Memory B cell (primary cell): Measurements from ENCODE around the gene TUBB8.

ENCODE experiments used
- ATAC-seq: fragments of 150-1000 bp; cut with Tn5 transposase; 2 replicates; pipeline ENCODE4 v1.10.0; 2021; ENCODE audit warnings: low read depth, mild to moderate bottlenecking, moderate library complexity
- DNase-seq, 2 donors: peaks; one replicate each; pipeline ENCODE4 v3.0.0; 2022; ENCODE audit warnings: low spot score in 2 of 2
- H3K27ac Mint-ChIP-seq: one replicate; pipeline ENCODE4 v1.8.0; 2022; ENCODE audit warnings: mild to moderate bottlenecking, moderate library complexity, mixed read lengths
- H3K27me3 Mint-ChIP-seq: one replicate; pipeline ENCODE4 v1.8.0; 2022; ENCODE audit warnings: mixed read lengths
- H3K36me3 Mint-ChIP-seq: one replicate; pipeline ENCODE4 v1.8.0; 2022; ENCODE audit warnings: mild to moderate bottlenecking, mixed read lengths
- H3K4me1 Mint-ChIP-seq: one replicate; pipeline ENCODE4 v1.8.0; 2022; ENCODE audit warnings: mixed read lengths
- H3K4me3 Mint-ChIP-seq: one replicate; pipeline ENCODE4 v1.8.0; 2022; ENCODE audit warnings: mild to moderate bottlenecking, moderate library complexity, mixed read lengths
- H3K9me3 Mint-ChIP-seq: one replicate; pipeline ENCODE4 v1.8.0; 2022; ENCODE audit warnings: mixed read lengths

Gene TUBB8

GRCh38 chr10:48996-49395, at the start of gene TUBB8:
TUBB8 (minus strand) TSS chr10:49296; CDS start chr10:49238, 58 bp downstream.
- Mint-ChIP-seq H3K4me3 (no peak within 1 kb of the TSS), H3K9me3 (no peaks in the 10 kb centered on the region), H3K27ac (no peak within 1 kb of the TSS), H3K27me3 (peaks cover 2% of the 10 kb centered on the region), H3K36me3 (no peaks in the 10 kb centered on the region), H3K4me1 (no peaks in the 10 kb centered on the region)
- DNase-seq (no peak), ATAC-seq (no peak)

- Mint-ChIP-seq H3K4me1 (no peaks in the 10 kb centered on the region), H3K27ac (no peak overlapping the region), H3K4me3 (no peak overlapping the region), H3K27me3 (peaks cover 3% of the 10 kb centered on the region), H3K36me3 (peaks cover 4% of the 10 kb centered on the region), H3K9me3 (peaks cover 16% of the 10 kb centered on the region)
- DNase-seq, result no peak
- ATAC-seq, result no peak
These were observed 47.4 kb upstream of the TUBB8 start for GRCh38 chr10:96466-96865.

GRCh38 chr10:95356-96115, 46.4 kb upstream of the TUBB8 start:
- H3K27me3 Mint-ChIP-seq, result peaks cover 2% of the 10 kb centered on the region
- H3K4me3 Mint-ChIP-seq, result no peak overlapping the region
- ATAC-seq (no peak), DNase-seq (no peak)
- H3K27ac Mint-ChIP-seq, result no peak overlapping the region
- H3K4me1 Mint-ChIP-seq, result no peaks in the 10 kb centered on the region
- H3K36me3 Mint-ChIP-seq, result peaks cover 4% of the 10 kb centered on the region
- peaks cover 16% of the 10 kb centered on the region for H3K9me3 Mint-ChIP-seq

- Mint-ChIP-seq H3K4me3 (no peak overlapping the region), H3K9me3 (peaks cover 16% of the 10 kb centered on the region), H3K27me3 (peaks cover 4% of the 10 kb centered on the region), H3K36me3 (peaks cover 4% of the 10 kb centered on the region), H3K4me1 (no peaks in the 10 kb centered on the region), H3K27ac (no peak overlapping the region)
- no peak for ATAC-seq
- DNase-seq, result no peak
These were observed 45.5 kb upstream of the TUBB8 start for GRCh38 chr10:94613-95012.

- no peak for ATAC-seq
- peaks cover 4% of the 10 kb centered on the region for H3K36me3 Mint-ChIP-seq
- no peak overlapping the region for H3K27ac Mint-ChIP-seq
- H3K4me1 Mint-ChIP-seq, result no peaks in the 10 kb centered on the region
- peaks cover 6% of the 10 kb centered on the region for H3K27me3 Mint-ChIP-seq
- H3K9me3 Mint-ChIP-seq, result peaks cover 16% of the 10 kb centered on the region
- DNase-seq, result no peak
- no peak overlapping the region for H3K4me3 Mint-ChIP-seq
These were observed 43.8 kb upstream of the TUBB8 start for GRCh38 chr10:92846-93245.

GRCh38 chr10:92153-92552, 43.1 kb upstream of the TUBB8 start:
- Mint-ChIP-seq H3K4me1 (no peaks in the 10 kb centered on the region), H3K27me3 (peaks cover 6% of the 10 kb centered on the region), H3K36me3 (peaks cover 3% of the 10 kb centered on the region), H3K4me3 (no peak overlapping the region), H3K9me3 (peaks cover 14% of the 10 kb centered on the region), H3K27ac (no peak overlapping the region)
- ATAC-seq (no peak), DNase-seq (no peak)

GRCh38 chr10:91313-91712, 42.2 kb upstream of the TUBB8 start:
- peaks cover 6% of the 10 kb centered on the region for H3K27me3 Mint-ChIP-seq
- ATAC-seq (no peak), DNase-seq (no peak)
- no peaks in the 10 kb centered on the region for H3K36me3 Mint-ChIP-seq
- H3K4me1 Mint-ChIP-seq, result no peaks in the 10 kb centered on the region
- peaks cover 10% of the 10 kb centered on the region for H3K9me3 Mint-ChIP-seq
- H3K27ac Mint-ChIP-seq, result no peak overlapping the region
- no peak overlapping the region for H3K4me3 Mint-ChIP-seq

GRCh38 chr10:90161-90560, 41.1 kb upstream of the TUBB8 start:
- DNase-seq, result no peak
- Mint-ChIP-seq H3K27ac (no peak overlapping the region), H3K36me3 (no peaks in the 10 kb centered on the region), H3K4me3 (no peak overlapping the region), H3K27me3 (peaks cover 8% of the 10 kb centered on the region), H3K4me1 (no peaks in the 10 kb centered on the region), H3K9me3 (peaks cover 8% of the 10 kb centered on the region)
- ATAC-seq, result no peak

- Mint-ChIP-seq H3K36me3 (no peaks in the 10 kb centered on the region), H3K9me3 (peaks cover 2% of the 10 kb centered on the region), H3K27me3 (peaks cover 9% of the 10 kb centered on the region), H3K27ac (no peak overlapping the region), H3K4me3 (no peak overlapping the region), H3K4me1 (no peaks in the 10 kb centered on the region)
- ATAC-seq (no peak), DNase-seq (no peak)
These were observed 40.2 kb upstream of the TUBB8 start for GRCh38 chr10:89248-89647.

GRCh38 chr10:88253-88652, 39.2 kb upstream of the TUBB8 start:
- H3K27ac Mint-ChIP-seq, result no peak overlapping the region
- H3K4me1 Mint-ChIP-seq, result no peaks in the 10 kb centered on the region
- no peaks in the 10 kb centered on the region for H3K36me3 Mint-ChIP-seq
- H3K4me3 Mint-ChIP-seq, result no peak overlapping the region
- ATAC-seq (no peak), DNase-seq (no peak)
- H3K9me3 Mint-ChIP-seq, result peaks cover 2% of the 10 kb centered on the region
- peaks cover 16% of the 10 kb centered on the region for H3K27me3 Mint-ChIP-seq

GRCh38 chr10:87177-88080, 38.3 kb upstream of the TUBB8 start:
- Mint-ChIP-seq H3K36me3 (no peaks in the 10 kb centered on the region), H3K27ac (no peak overlapping the region), H3K4me1 (no peaks in the 10 kb centered on the region), H3K4me3 (no peak overlapping the region), H3K9me3 (no peaks in the 10 kb centered on the region), H3K27me3 (peaks cover 17% of the 10 kb centered on the region)
- DNase-seq (no peak), ATAC-seq (no peak)

GRCh38 chr10:86031-86430, 36.9 kb upstream of the TUBB8 start:
- H3K36me3 Mint-ChIP-seq, result no peaks in the 10 kb centered on the region
- DNase-seq (no peak), ATAC-seq (no peak)
- H3K4me3 Mint-ChIP-seq, result no peak overlapping the region
- peaks cover 22% of the 10 kb centered on the region for H3K27me3 Mint-ChIP-seq
- H3K9me3 Mint-ChIP-seq, result no peaks in the 10 kb centered on the region
- no peak overlapping the region for H3K27ac Mint-ChIP-seq
- no peaks in the 10 kb centered on the region for H3K4me1 Mint-ChIP-seq

- H3K36me3 Mint-ChIP-seq, result no peaks in the 10 kb centered on the region
These were observed 35.9 kb upstream of the TUBB8 start for GRCh38 chr10:85044-85443.

GRCh38 chr10:83930-84530, 34.9 kb upstream of the TUBB8 start:
- H3K27me3 Mint-ChIP-seq, result peaks cover 21% of the 10 kb centered on the region
- H3K4me3 Mint-ChIP-seq, result no peak overlapping the region
- no peaks in the 10 kb centered on the region for H3K9me3 Mint-ChIP-seq
- DNase-seq, result no peak
- H3K4me1 Mint-ChIP-seq, result no peaks in the 10 kb centered on the region
- no peak for ATAC-seq
- H3K36me3 Mint-ChIP-seq, result no peaks in the 10 kb centered on the region
- no peak overlapping the region for H3K27ac Mint-ChIP-seq

More at GRCh38 chr10:85044-85443, 35.9 kb upstream of the TUBB8 start:
- Mint-ChIP-seq H3K27me3 (peaks cover 19% of the 10 kb centered on the region), H3K27ac (no peak overlapping the region), H3K4me1 (no peaks in the 10 kb centered on the region), H3K4me3 (no peak overlapping the region), H3K9me3 (no peaks in the 10 kb centered on the region)
- ATAC-seq (no peak), DNase-seq (no peak)
